OCI-LY1 (cell line): Measurements from ENCODE around the gene MMP24OS.

Source experiments
- EZH2 ChIP-seq: fragments of 200-600 bp; sonication (generic), shearing (Covaris generic); IDR thresholded peaks from 2 replicates; pipeline ENCODE4 v1.8.0; 2017; ENCODE audit warnings: borderline replicate concordance, mixed run types, mild to moderate bottlenecking, antibody characterized with exemption, low read length, moderate library complexity, mixed read lengths
- TF ChIP-seq, protein P1 (sequence below): fragments of 200-600 bp; sonication (generic), shearing (Covaris generic); IDR thresholded peaks from 2 replicates; pipeline ENCODE4 v1.5.1; 2017; ENCODE audit warnings: mild to moderate bottlenecking, antibody characterized with exemption, low read length, moderate library complexity, mixed read lengths

DNA sequence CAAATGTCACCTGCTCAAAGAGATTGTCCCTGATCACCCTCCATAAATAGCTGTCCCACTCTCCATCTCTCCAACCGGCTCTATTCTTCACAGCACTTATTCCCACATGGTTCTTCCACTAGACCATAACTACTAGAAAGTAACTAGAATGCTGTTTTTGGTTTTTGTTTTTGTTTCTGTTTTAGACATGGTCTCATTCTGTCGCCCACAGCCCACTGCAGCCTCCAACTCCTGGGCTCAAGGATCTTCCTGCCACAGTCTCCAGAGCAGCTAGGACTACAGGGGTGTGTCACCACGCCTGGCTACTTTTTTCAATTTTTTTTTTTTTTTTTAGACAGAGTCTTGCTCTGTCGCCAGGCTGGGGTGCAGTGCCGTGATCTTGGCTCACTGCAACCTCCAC is 39.2 kb downstream of the MMP24OS start:
- TF ChIP-seq, protein P1, sequence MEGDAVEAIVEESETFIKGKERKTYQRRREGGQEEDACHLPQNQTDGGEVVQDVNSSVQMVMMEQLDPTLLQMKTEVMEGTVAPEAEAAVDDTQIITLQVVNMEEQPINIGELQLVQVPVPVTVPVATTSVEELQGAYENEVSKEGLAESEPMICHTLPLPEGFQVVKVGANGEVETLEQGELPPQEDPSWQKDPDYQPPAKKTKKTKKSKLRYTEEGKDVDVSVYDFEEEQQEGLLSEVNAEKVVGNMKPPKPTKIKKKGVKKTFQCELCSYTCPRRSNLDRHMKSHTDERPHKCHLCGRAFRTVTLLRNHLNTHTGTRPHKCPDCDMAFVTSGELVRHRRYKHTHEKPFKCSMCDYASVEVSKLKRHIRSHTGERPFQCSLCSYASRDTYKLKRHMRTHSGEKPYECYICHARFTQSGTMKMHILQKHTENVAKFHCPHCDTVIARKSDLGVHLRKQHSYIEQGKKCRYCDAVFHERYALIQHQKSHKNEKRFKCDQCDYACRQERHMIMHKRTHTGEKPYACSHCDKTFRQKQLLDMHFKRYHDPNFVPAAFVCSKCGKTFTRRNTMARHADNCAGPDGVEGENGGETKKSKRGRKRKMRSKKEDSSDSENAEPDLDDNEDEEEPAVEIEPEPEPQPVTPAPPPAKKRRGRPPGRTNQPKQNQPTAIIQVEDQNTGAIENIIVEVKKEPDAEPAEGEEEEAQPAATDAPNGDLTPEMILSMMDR: no peak
- TF ChIP-seq EZH2: no peak
